Measurements from ENCODE around the gene COX4I1.
"Not testable (repeated sequence)": the region's sequence is repeated elsewhere in the genome, so short reads cannot be mapped to it uniquely, and the experiment has no call there.

COX4I1 gene

DNA sequence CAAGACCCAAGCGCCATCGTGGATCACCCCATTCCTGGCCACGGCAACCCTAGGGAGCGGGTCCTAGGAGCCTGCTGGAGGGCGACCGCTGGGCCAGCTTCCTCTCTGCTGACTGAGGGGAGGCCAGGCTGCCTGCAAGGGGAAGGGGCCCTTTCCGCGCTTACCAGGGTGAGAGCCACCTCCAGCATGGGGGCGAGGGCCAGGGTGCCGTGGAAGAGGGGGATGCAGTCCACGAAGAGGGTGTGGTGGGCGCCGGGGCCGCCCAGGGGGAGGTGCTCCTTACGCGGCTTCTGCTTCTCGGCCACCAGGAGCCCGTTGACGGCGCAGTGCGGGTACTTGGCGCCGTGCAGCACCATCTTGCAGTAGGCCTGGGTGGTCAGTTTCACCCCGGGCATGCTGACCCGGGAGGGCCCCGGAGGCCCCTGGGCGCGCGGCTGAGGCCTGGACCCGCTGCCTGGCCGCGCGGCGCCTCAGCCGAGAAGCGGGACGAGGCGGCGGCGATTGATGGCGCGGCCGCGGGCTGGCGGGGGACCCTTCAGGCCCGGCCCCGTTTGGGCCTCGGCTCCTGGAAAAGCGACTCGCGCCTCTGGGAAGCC, 496 bp upstream of the COX4I1 start:
- Mint-ChIP-seq H3K27me3 (ENCODE audit: low read depth) (no peaks in the 10 kb centered on the region), H3K27ac (peak overlapping the region; percentile 81), H3K36me3 (ENCODE audit: low read depth) (peaks cover 44% of the 10 kb centered on the region), H3K4me1 (ENCODE audit: low read depth) (peaks cover 39% of the 10 kb centered on the region), H3K4me3 (peak overlapping the region; percentile 90), H3K9me3 (no peaks in the 10 kb centered on the region)
- DNase-seq (ENCODE audit: low spot score) = peak; percentile 26

DNA sequence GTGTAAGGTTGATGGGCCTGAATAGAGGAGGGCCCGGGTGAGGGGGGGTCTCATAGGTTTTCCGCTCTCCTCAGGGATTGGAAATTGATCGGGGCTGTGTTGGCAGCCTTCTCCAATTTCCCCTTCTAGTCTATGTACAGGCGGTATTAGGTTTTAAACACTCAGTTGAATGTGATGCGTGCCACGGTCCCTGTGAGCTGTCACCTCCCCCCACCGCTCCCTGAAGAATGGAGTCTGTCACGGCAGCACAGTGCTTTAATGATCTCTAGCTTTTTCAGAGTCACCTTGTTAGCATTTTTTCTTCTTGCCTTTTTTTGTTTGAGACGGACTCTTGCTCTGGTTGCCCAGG, 800 bp downstream of the COX4I1 start:
- Mint-ChIP-seq H3K9me3 (no peaks in the 10 kb centered on the region), H3K4me1 (ENCODE audit: low read depth) (peaks cover 39% of the 10 kb centered on the region), H3K27ac (peak overlapping the region; percentile 89), H3K27me3 (ENCODE audit: low read depth) (no peaks in the 10 kb centered on the region), H3K36me3 (ENCODE audit: low read depth) (peaks cover 47% of the 10 kb centered on the region), H3K4me3 (peak overlapping the region; percentile 88)
- DNase-seq (ENCODE audit: low spot score) = peak; percentile 6

DNA sequence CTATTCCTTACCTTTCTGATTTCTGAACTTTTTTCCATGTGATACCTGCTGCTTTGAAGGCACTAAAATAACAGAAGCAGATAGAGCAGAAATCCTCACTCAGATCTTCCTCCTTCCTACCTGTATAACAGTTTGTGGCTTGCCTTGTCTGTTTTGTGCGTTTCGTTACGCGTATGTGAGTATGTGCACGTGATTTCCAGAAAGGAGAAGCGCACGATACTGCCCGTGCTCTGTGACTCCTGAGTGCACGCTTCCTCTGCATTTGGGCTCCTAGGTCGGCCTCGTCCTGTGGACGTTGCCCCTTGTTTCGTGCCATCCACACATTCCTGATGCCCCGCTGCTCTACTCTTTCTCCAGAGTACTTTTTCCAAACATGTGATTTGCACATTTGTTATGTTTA, 4.1 kb downstream of the COX4I1 start:
- Mint-ChIP-seq H3K4me1 (ENCODE audit: low read depth) (peaks cover 21% of the 10 kb centered on the region), H3K4me3 (no peak overlapping the region), H3K36me3 (ENCODE audit: low read depth) (peaks cover 50% of the 10 kb centered on the region), H3K9me3 (no peaks in the 10 kb centered on the region), H3K27ac (no peak overlapping the region), H3K27me3 (ENCODE audit: low read depth) (no peaks in the 10 kb centered on the region)
- DNase-seq (ENCODE audit: low spot score) = no peak

DNA sequence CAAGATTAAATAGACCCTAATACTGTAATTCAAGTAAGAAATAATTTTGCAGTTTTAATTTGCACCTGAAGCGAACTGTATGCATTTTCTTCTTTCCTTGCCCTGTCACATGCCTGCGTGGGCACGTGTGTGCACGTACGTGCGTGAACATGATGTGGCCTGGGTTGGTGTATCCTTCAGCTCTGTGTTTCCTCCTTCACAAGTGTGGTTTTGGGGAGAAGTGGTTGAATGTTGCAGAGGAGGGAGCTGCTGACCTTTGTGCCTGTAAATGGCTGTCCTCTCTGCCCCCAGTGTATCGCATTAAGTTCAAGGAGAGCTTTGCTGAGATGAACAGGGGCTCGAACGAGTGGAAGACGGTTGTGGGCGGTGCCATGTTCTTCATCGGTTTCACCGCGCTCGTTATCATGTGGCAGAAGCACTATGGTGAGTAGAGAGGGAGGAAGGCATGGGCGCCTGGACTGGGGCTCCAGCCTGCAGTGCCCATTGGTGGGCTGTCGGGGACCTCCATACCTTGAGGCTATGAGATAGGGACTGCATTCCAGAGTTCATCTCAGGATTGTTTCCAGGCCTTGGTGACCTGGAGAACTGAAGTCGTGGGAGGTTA, 6.0 kb downstream of the COX4I1 start:
- Mint-ChIP-seq H3K4me3 (no peak overlapping the region), H3K9me3 (no peaks in the 10 kb centered on the region), H3K4me1 (ENCODE audit: low read depth) (peaks cover 18% of the 10 kb centered on the region), H3K36me3 (ENCODE audit: low read depth) (peaks cover 50% of the 10 kb centered on the region), H3K27me3 (ENCODE audit: low read depth) (peaks cover 3% of the 10 kb centered on the region), H3K27ac (no peak overlapping the region)
- no peak for DNase-seq (ENCODE audit: low spot score)

DNA sequence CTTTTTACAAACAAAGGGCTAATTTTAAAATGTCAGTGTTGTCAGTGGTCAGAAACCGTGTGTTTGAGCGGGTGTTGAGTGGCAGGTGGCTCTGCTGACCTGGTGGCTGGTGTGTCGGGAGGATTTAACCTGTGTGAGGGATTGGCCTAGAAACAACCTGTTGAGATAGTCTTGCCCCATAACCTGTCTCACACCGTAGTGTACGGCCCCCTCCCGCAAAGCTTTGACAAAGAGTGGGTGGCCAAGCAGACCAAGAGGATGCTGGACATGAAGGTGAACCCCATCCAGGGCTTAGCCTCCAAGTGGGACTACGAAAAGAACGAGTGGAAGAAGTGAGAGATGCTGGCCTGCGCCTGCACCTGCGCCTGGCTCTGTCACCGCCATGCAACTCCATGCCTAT, 7.0 kb downstream of the COX4I1 start:
- peaks cover 5% of the 10 kb centered on the region for H3K27me3 Mint-ChIP-seq (ENCODE audit: low read depth)
- H3K4me1 Mint-ChIP-seq (ENCODE audit: low read depth) = peaks cover 10% of the 10 kb centered on the region
- no peak overlapping the region for H3K4me3 Mint-ChIP-seq
- no peak overlapping the region for H3K27ac Mint-ChIP-seq
- peaks cover 45% of the 10 kb centered on the region for H3K36me3 Mint-ChIP-seq (ENCODE audit: low read depth)
- H3K9me3 Mint-ChIP-seq = no peaks in the 10 kb centered on the region
- DNase-seq (ENCODE audit: low spot score) = no peak

DNA sequence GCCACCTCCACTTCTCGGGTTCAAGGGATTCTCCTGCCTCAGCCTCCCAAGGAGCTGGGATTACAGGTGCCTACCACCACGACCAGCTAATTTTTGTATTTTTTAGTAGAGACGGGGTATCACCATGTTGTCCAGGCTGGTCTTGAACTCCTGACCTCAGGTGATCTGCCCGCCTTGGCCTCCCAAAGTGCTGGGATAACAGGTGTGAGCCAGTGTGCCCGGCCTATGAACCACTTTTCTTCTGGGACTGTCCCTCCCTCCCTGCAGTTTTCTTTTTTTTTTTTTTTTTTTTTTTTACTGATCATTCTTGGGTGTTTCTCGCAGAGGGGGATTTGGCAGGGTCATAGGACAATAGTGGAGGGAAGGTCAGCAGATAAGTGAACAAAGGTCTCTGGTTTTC, 7.8 kb downstream of the COX4I1 start:
- H3K4me1 Mint-ChIP-seq (ENCODE audit: low read depth); DNase-seq (ENCODE audit: low spot score); H3K27ac Mint-ChIP-seq; H3K4me3 Mint-ChIP-seq; H3K9me3 Mint-ChIP-seq: not testable (repeated sequence)
- Mint-ChIP-seq H3K27me3 (ENCODE audit: low read depth) (peaks cover 13% of the 10 kb centered on the region), H3K36me3 (ENCODE audit: low read depth) (peaks cover 39% of the 10 kb centered on the region)

DNA sequence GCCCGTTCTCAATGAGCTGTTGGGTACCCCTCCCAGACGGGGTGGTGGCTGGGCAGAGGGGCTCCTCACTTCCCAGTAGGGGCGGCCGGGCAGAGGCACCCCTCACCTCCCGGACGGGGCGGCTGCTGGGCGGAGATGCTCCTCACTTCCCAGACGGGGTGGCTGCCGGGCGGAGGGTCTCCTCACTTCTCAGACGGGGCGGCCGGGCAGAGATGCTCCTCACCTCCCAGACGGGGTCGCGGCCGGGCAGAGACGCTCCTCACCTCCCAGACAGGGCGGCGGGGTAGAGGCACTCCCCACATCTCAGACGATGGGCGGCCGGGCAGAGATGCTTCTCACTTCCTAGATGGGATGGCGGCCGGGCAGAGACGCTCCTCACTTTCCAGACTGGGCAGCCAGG, 8.6 kb downstream of the COX4I1 start:
- H3K27me3 Mint-ChIP-seq (ENCODE audit: low read depth) = peaks cover 18% of the 10 kb centered on the region
- DNase-seq (ENCODE audit: low spot score); H3K4me3 Mint-ChIP-seq; H3K27ac Mint-ChIP-seq; H3K4me1 Mint-ChIP-seq (ENCODE audit: low read depth); H3K9me3 Mint-ChIP-seq: not testable (repeated sequence)
- peaks cover 33% of the 10 kb centered on the region for H3K36me3 Mint-ChIP-seq (ENCODE audit: low read depth)

DNA sequence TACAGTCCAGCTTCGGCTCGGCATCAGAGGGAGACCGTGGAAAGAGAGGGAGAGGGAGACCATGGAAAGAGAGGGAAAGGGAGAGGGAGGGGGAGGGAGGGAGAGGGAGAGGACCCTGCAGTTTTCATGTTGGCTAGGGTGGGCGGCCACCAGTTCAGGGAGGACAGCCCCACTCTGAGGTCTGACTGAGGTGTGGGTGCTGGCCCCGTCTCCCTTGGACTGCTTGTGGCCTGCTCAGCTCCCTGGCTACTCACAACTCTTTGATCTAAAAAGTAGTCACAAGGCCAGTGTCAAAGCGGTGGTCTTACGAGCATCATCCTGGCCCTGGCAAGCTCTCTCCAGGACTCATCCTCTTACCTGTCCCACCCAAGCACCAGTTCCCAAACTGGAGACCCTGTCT, 9.4 kb downstream of the COX4I1 start:
- no peaks in the 10 kb centered on the region for H3K9me3 Mint-ChIP-seq
- peaks cover 18% of the 10 kb centered on the region for H3K27me3 Mint-ChIP-seq (ENCODE audit: low read depth)
- peaks cover 25% of the 10 kb centered on the region for H3K36me3 Mint-ChIP-seq (ENCODE audit: low read depth)
- no peak overlapping the region for H3K27ac Mint-ChIP-seq
- no peak for DNase-seq (ENCODE audit: low spot score)
- H3K4me1 Mint-ChIP-seq (ENCODE audit: low read depth) = no peaks in the 10 kb centered on the region
- H3K4me3 Mint-ChIP-seq = no peak overlapping the region

DNA sequence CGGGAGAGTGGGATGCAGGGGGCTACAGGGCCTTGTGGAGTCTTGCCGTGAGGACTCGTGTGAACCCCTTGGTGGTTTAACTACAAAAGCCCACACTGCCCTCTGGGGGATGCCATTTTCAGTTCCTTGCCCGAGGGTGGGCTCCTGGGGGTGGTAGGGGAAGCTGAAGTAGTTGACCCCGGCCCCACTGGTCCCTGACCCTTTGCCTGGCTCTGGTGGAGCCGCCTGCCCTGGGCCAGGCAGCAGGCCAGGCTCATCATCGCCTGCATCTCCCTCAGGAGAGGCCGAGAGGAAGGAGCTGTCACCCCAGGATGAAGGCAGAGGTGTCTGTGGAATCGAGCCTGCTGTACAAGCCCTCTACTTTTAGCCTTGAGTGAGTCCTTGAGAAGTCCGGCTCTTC, 10.2 kb downstream of the COX4I1 start:
- no peak overlapping the region for H3K4me3 Mint-ChIP-seq
- H3K9me3 Mint-ChIP-seq = no peaks in the 10 kb centered on the region
- DNase-seq (ENCODE audit: low spot score) = no peak
- H3K27ac Mint-ChIP-seq = no peak overlapping the region
- H3K4me1 Mint-ChIP-seq (ENCODE audit: low read depth) = no peaks in the 10 kb centered on the region
- peaks cover 21% of the 10 kb centered on the region for H3K36me3 Mint-ChIP-seq (ENCODE audit: low read depth)
- peaks cover 18% of the 10 kb centered on the region for H3K27me3 Mint-ChIP-seq (ENCODE audit: low read depth)

DNA sequence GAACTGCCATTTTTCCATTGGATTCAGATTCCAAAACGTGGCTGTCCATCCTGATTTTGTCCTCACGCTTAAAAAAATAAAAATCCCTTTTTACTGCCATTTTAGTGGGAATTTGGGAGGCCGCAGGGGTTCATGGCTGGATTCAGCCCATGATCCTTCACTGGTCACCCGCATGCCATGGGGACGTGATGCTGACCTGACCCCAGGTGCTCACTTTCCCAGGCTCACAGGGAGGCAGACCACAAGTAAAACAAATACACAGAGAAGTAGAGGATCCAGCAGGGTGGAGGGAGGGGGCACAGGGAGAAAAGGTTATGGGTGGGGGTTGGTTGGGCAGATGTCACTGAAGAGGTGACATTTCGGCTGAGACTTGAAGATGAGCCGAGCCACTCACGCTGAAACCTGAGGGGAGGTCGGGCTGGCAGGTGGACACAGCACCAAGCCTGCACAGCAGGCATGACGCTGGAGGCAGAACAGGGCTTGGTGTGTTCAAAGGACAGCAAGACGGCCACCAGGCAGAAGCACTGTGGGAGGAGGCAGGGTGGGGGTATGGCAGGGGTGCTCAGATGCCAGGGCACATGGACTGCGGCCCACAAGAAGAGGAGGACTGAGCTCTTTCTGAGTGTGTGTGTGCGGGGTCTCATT, 10.7 kb downstream of the COX4I1 start:
- no peak overlapping the region for H3K4me3 Mint-ChIP-seq
- peaks cover 18% of the 10 kb centered on the region for H3K27me3 Mint-ChIP-seq (ENCODE audit: low read depth)
- peaks cover 15% of the 10 kb centered on the region for H3K36me3 Mint-ChIP-seq (ENCODE audit: low read depth)
- H3K9me3 Mint-ChIP-seq = no peaks in the 10 kb centered on the region
- no peaks in the 10 kb centered on the region for H3K4me1 Mint-ChIP-seq (ENCODE audit: low read depth)
- H3K27ac Mint-ChIP-seq = no peak overlapping the region
- DNase-seq (ENCODE audit: low spot score) = no peak

DNA sequence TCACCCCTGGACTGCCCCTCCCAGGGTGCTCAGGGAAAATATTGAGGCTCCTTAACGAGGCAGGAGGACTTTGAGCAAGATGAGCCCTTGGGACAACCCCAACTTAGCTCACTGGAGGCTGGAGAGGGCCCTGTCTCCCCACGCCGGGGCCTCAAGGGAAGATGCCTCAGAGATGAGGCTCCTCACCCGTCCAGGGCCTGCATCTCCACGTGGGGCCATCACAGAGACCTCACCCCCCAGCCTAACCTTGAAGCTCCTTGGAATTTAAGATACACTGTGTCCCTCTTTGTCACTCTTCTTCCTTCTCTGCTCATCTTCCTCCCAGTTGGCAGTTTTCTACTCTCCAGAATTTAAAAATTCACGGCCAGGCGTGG, 11.2 kb downstream of the COX4I1 start:
- H3K27ac Mint-ChIP-seq = no peak overlapping the region
- H3K36me3 Mint-ChIP-seq (ENCODE audit: low read depth) = peaks cover 11% of the 10 kb centered on the region
- H3K9me3 Mint-ChIP-seq = no peaks in the 10 kb centered on the region
- H3K27me3 Mint-ChIP-seq (ENCODE audit: low read depth) = peaks cover 18% of the 10 kb centered on the region
- no peak for DNase-seq (ENCODE audit: low spot score)
- H3K4me1 Mint-ChIP-seq (ENCODE audit: low read depth) = no peaks in the 10 kb centered on the region
- no peak overlapping the region for H3K4me3 Mint-ChIP-seq

DNA sequence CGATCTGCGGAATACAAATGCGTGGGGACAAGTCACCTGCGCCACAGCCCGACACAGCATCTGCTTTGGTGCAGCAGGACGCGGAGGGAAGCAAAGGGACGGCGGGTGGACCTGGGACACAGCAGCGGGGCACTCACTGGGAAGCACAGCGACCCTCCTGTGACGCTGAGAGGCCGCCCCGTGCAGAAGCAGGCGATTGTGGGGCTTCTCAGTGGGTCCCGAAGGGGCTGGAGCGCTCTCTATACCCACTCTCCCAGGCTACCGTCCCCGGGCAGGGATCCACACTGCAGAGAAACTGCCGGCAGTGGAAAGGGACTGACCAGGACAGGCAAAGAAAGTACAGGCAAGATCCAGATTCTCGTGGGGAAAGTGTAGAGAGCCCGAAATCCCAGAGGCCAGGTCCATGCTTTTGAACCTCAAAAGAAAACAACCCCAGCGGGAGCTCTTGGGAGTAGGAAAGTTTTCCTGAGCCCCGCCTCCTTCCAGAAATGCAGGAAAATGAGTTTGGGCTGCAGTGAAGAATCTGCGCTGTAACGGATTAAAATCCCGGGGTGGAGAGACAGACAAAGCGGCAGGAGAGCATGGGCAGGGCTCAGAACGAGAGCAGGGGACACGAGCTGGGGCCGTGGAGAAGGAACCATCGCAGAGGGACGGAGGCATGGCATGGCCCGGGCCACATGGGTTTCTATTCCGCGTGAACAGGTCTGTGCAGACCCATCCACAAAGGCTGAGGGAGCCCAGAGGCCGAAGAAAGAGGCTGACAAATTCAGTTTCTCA, 12.7 kb downstream of the COX4I1 start:
- no peak for DNase-seq (ENCODE audit: low spot score)
- Mint-ChIP-seq H3K4me1 (ENCODE audit: low read depth) (no peaks in the 10 kb centered on the region), H3K36me3 (ENCODE audit: low read depth) (no peaks in the 10 kb centered on the region), H3K27ac (no peak overlapping the region), H3K9me3 (no peaks in the 10 kb centered on the region), H3K27me3 (ENCODE audit: low read depth) (peaks cover 18% of the 10 kb centered on the region), H3K4me3 (no peak overlapping the region)

DNA sequence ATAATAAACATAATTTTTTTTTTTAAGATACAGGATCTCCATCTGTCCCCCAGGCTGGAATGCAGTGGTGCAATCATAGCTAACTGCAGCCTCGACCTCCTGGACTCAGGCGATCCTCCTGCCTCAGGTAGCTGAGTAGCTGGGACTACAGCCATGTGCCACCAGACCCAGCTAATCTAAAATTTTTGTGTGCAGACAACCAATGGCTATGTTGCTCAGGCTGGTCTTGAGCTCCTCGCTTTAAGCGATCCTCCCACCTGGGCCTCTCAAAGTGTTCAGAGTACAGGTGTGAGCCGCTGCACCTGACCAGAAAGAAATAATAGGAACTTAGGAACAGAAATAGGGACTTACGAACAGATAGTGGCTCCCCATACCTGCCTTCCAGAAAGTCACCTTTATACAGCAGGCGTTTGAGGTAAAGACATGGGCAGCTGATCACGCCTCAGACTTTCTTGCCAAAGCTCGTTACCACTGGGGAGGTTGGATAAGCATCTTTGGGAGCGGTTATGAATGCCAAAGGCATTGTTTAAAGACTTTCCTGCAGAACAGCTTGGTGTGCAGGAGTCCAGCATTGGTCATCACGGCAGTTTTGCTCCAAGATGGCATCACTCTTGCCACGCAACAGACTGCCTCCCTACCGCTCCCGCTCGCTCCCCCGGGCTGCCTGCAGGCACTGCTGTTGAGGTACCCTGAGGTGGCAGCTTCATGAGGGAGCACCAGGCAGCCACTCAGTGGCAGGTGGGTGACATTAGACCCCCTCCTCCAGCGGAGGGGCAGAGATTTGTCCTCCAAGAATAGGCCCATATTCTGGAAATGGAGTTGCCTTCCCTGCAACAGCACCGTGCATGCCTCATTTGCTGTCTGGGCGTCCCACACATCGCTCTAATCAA, 13.6 kb downstream of the COX4I1 start:
- Mint-ChIP-seq H3K36me3 (ENCODE audit: low read depth) (no peaks in the 10 kb centered on the region), H3K9me3 (no peaks in the 10 kb centered on the region), H3K4me1 (ENCODE audit: low read depth) (no peaks in the 10 kb centered on the region), H3K4me3 (no peak overlapping the region), H3K27me3 (ENCODE audit: low read depth) (peaks cover 18% of the 10 kb centered on the region), H3K27ac (no peak overlapping the region)
- no peak for DNase-seq (ENCODE audit: low spot score)
